ENCODE data around the gene PCSK6.

- TF ChIP-seq CTCF (IDR thresholded peaks at IDR 0.05; ENCODE audit: insufficient read depth, low read length, poor library complexity, severe bottlenecking) (no peak), EZH2phosphoT487 (conservative IDR thresholded peaks at IDR 0.05; ENCODE audit: low read length) (no peak)
Observed at GRCh38 chr15:101452572-101452971, 36.9 kb downstream of the PCSK6 start.
